ENCODE measurements around the gene LDLRAD3. TPM values are rescaled to one million over a fixed set of nuclear protein-coding genes. Genes with fewer than 3 reads are reported as not detected.

The LDLRAD3 gene
- total RNA-seq, 1 donor from 2014 or later, result 35.6 TPM

DNA sequence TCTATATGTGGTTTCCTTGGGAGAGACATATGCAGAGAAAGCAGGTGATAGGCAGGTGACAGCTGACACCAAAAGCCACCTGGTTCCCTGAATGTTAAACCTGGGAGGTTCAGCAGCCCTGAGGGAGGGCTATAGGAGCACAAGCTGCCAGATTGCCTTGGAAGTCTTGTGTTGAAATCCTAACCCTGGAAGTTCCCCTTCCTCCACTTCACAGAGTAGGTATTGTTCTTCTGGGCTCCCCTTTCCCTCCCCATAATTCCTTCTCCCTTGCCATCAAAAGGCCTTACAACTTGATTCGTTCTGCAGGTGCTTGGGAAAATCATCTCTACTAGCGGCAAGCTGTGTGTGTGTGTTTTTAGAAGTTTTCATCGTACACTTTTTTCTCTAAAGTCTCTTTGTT lies 5.4 kb downstream of the LDLRAD3 start:
- Histone ChIP-seq H3K4me1 (peaks cover 46% of the 10 kb centered on the region), H3K79me2 (ENCODE audit: low read depth) (peaks cover 100% of the 10 kb centered on the region), H3F3A (ENCODE audit: low read depth) (no peaks in the 10 kb centered on the region), H3K4me3 (no peak overlapping the region), H3K4me2 (peak overlapping the region; percentile 57), H2AFZ (replicated peaks) (no peak overlapping the region), H3K9me3 (ENCODE audit: low read depth) (no peaks in the 10 kb centered on the region), H3K9ac (no peak overlapping the region), H3K27ac (no peak overlapping the region), H4K20me1 (ENCODE audit: low read depth) (peaks cover 97% of the 10 kb centered on the region), H3K36me3 (no peaks in the 10 kb centered on the region), H3K27me3 (no peaks in the 10 kb centered on the region)
- no peak overlapping the region for H3K4me3 Mint-ChIP-seq
- H3K27ac Mint-ChIP-seq, result no peak overlapping the region
- H3K36me3 Mint-ChIP-seq, result peaks cover 23% of the 10 kb centered on the region
- H3K9me3 Mint-ChIP-seq, result peaks cover 21% of the 10 kb centered on the region
- DNase-seq (ENCODE audit: low spot score), result no peak
- peaks cover 4% of the 10 kb centered on the region for H3K27me3 Mint-ChIP-seq (ENCODE audit: insufficient read depth, low read depth)
- TF ChIP-seq, protein P1, sequence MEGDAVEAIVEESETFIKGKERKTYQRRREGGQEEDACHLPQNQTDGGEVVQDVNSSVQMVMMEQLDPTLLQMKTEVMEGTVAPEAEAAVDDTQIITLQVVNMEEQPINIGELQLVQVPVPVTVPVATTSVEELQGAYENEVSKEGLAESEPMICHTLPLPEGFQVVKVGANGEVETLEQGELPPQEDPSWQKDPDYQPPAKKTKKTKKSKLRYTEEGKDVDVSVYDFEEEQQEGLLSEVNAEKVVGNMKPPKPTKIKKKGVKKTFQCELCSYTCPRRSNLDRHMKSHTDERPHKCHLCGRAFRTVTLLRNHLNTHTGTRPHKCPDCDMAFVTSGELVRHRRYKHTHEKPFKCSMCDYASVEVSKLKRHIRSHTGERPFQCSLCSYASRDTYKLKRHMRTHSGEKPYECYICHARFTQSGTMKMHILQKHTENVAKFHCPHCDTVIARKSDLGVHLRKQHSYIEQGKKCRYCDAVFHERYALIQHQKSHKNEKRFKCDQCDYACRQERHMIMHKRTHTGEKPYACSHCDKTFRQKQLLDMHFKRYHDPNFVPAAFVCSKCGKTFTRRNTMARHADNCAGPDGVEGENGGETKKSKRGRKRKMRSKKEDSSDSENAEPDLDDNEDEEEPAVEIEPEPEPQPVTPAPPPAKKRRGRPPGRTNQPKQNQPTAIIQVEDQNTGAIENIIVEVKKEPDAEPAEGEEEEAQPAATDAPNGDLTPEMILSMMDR (IDR thresholded peaks at IDR 0.05), result no peak
- TF ChIP-seq EZH2 (IDR thresholded peaks at IDR 0.05), result no peak
- H3K4me1 Mint-ChIP-seq, result peaks cover 31% of the 10 kb centered on the region

DNA sequence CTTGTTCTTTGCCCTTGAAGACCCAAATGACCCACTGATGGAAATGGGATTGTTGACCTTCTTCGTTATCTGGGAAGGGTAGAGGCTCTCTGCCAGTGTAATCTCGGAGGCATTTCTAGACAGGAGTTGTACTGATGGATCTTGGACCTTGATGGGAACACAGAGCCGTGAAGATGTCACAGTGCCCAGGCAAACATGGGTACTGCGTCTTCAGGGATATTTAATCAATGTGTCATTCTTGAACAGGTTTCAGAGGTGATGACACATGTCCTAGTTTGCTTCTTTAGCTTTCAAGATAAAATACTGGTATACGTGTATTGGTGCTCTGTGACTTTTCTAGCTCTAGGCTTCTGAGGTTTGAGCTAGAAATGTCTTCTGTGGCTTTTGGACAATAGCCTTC lies 6.2 kb downstream of the LDLRAD3 start:
- Histone ChIP-seq H3K4me1 (peaks cover 42% of the 10 kb centered on the region), H3F3A (ENCODE audit: low read depth) (no peaks in the 10 kb centered on the region), H3K4me2 (no peak overlapping the region), H3K27me3 (no peaks in the 10 kb centered on the region), H3K9ac (no peak overlapping the region), H3K27ac (no peak overlapping the region), H3K9me3 (ENCODE audit: low read depth) (no peaks in the 10 kb centered on the region), H3K36me3 (no peaks in the 10 kb centered on the region), H2AFZ (replicated peaks) (no peak overlapping the region), H3K4me3 (no peak overlapping the region), H4K20me1 (ENCODE audit: low read depth) (peaks cover 98% of the 10 kb centered on the region), H3K79me2 (ENCODE audit: low read depth) (peaks cover 100% of the 10 kb centered on the region)
- Mint-ChIP-seq H3K4me3 (no peak overlapping the region), H3K4me1 (peaks cover 26% of the 10 kb centered on the region), H3K27ac (no peak overlapping the region), H3K27me3 (ENCODE audit: insufficient read depth, low read depth) (peaks cover 4% of the 10 kb centered on the region), H3K9me3 (peaks cover 22% of the 10 kb centered on the region), H3K36me3 (peaks cover 25% of the 10 kb centered on the region)
- TF ChIP-seq EZH2 (IDR thresholded peaks at IDR 0.05) (no peak), EZH2phosphoT487 (IDR thresholded peaks at IDR 0.05) (no peak)
- TF ChIP-seq, protein P1 (IDR thresholded peaks at IDR 0.05), result no peak
- DNase-seq (ENCODE audit: low spot score), result no peak

DNA sequence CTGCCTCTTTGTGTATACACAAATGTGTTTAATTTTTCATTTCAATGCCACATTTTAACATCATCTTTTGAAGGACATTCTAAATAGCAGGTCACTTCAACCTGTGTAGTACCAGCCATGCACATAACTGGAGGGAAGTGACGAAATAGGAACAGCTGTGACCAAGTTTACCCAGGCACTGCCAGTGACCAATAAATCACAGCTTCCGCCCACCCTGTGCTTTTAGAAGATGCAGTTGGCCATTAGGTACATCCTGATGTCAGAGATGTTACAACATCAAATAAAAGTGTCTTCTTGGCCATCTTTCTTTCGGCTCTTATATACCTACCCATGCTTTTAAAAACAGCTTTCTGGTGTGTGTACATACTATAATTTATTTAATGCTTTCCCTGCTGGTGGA lies 7.8 kb downstream of the LDLRAD3 start:
- DNase-seq (ENCODE audit: low spot score), result no peak
- Histone ChIP-seq H3F3A (ENCODE audit: low read depth) (no peaks in the 10 kb centered on the region), H4K20me1 (ENCODE audit: low read depth) (peaks cover 97% of the 10 kb centered on the region), H3K36me3 (no peaks in the 10 kb centered on the region), H3K4me1 (peaks cover 27% of the 10 kb centered on the region), H3K27ac (no peak overlapping the region), H3K9ac (no peak overlapping the region), H3K27me3 (no peaks in the 10 kb centered on the region), H3K4me2 (no peak overlapping the region), H2AFZ (replicated peaks) (no peak overlapping the region), H3K4me3 (no peak overlapping the region), H3K79me2 (ENCODE audit: low read depth) (peaks cover 100% of the 10 kb centered on the region), H3K9me3 (ENCODE audit: low read depth) (no peaks in the 10 kb centered on the region)
- peaks cover 27% of the 10 kb centered on the region for H3K9me3 Mint-ChIP-seq
- H3K4me1 Mint-ChIP-seq, result peaks cover 10% of the 10 kb centered on the region
- no peak for TF ChIP-seq EZH2 (IDR thresholded peaks at IDR 0.05)
- H3K36me3 Mint-ChIP-seq, result peaks cover 29% of the 10 kb centered on the region
- peaks cover under 1% of the 10 kb centered on the region for H3K27me3 Mint-ChIP-seq (ENCODE audit: insufficient read depth, low read depth)
- no peak overlapping the region for H3K27ac Mint-ChIP-seq
- H3K4me3 Mint-ChIP-seq, result no peak overlapping the region

DNA sequence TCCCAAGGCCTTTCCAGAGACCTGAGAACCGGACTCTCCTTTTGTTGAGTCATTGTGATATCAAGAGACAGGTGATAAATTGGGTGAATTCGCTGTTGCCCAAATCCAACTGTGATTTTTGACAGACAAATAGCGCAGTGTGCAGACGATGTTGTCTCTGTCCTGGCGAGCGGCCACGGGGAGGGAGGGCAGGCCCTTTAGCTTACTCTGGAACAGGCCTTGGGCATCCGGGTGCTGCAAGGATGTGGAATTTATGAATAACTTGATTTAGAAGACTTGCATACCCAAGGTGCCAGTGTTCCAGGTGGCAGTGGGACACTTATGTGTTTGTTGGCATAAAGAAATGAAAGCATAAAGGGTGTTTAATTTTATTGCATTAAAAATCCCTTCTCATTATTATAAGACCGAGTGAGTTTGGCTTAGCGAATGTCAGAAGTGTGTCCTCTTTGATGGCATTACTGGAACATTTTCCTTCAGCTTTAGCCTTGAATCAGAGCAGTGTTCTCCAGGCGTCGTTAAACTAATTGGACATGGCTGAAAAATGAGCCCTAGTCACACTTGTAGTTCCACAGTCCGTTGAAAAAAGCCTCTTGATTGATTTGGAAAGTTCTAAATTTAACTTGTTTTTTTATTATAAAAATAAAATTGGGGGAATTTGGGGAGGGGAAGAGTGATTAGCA lies 9.4 kb downstream of the LDLRAD3 start:
- H3K4me1 Mint-ChIP-seq, result peaks cover 4% of the 10 kb centered on the region
- H3K4me2 ChIP-seq, result no peak overlapping the region
- H3K27me3 Mint-ChIP-seq (ENCODE audit: insufficient read depth, low read depth), result no peaks in the 10 kb centered on the region
- H3K9me3 Mint-ChIP-seq, result peaks cover 21% of the 10 kb centered on the region
- H3K79me2 ChIP-seq (ENCODE audit: low read depth), result peaks cover 100% of the 10 kb centered on the region
- H3K4me3 ChIP-seq, result no peak overlapping the region
- H2AFZ ChIP-seq (replicated peaks), result no peak overlapping the region
- no peak overlapping the region for H3K27ac Mint-ChIP-seq
- TF ChIP-seq, protein P1 (IDR thresholded peaks at IDR 0.05), result no peak
- TF ChIP-seq EZH2 (IDR thresholded peaks at IDR 0.05) (no peak), EZH2phosphoT487 (IDR thresholded peaks at IDR 0.05) (no peak)
- no peaks in the 10 kb centered on the region for H3K9me3 ChIP-seq (ENCODE audit: low read depth)
- H3K27me3 ChIP-seq, result no peaks in the 10 kb centered on the region
- no peak overlapping the region for H3K9ac ChIP-seq
- H3K4me1 ChIP-seq, result peaks cover 14% of the 10 kb centered on the region
- no peak overlapping the region for H3K4me3 Mint-ChIP-seq
- DNase-seq (ENCODE audit: low spot score), result no peak
- no peaks in the 10 kb centered on the region for H3F3A ChIP-seq (ENCODE audit: low read depth)
- peaks cover 94% of the 10 kb centered on the region for H4K20me1 ChIP-seq (ENCODE audit: low read depth)
- H3K36me3 Mint-ChIP-seq, result peaks cover 22% of the 10 kb centered on the region
- no peak overlapping the region for H3K27ac ChIP-seq
- H3K36me3 ChIP-seq, result no peaks in the 10 kb centered on the region
